GM12878 (cell line): ENCODE data around the gene LAMB4.

Source experiments
- GABPA ChIP-seq: IDR thresholded peaks from 2 replicates; pipeline ENCODE4 v1.6.1; 2014; ENCODE audit warnings: antibody characterized with exemption, low read depth, mild to moderate bottlenecking, inconsistent platforms
- KAT2A ChIP-seq: conservative IDR thresholded peaks from 2 replicates; pipeline ENCODE4 v1.6.1; 2011; ENCODE audit warnings: low read depth, low read length; ENCODE audit not compliant: control insufficient read depth
- KDM1A ChIP-seq: fragments of 200-600 bp; sonication (generic); IDR thresholded peaks from 2 replicates; pipeline ENCODE4 v1.6.1; 2016; ENCODE audit warnings: borderline replicate concordance
- NFYB ChIP-seq: IDR thresholded peaks from 2 replicates; pipeline ENCODE4 v1.6.1; 2011; ENCODE audit warnings: low read depth, mild to moderate bottlenecking, low read length, improper control_type of control experiment, moderate library complexity; ENCODE audit not compliant: insufficient read depth
- POLR2A ChIP-seq: IDR thresholded peaks from 2 replicates; pipeline ENCODE4 v1.6.1; 2011; ENCODE audit warnings: low read depth, mild to moderate bottlenecking, low read length
- RCOR1 ChIP-seq: conservative IDR thresholded peaks from 2 replicates; pipeline ENCODE4 v1.6.1; 2012; ENCODE audit warnings: low read depth, low read length, improper control_type of control experiment
- ZZZ3 ChIP-seq: IDR thresholded peaks from 2 replicates; pipeline ENCODE4 v1.6.1; 2011; ENCODE audit warnings: low read depth; ENCODE audit not compliant: control insufficient read depth, insufficient read length
- TF ChIP-seq, protein P1 (sequence below): IDR thresholded peaks from 2 replicates; pipeline ENCODE4 v1.6.1; 2012; ENCODE audit warnings: low read depth, low read length, improper control_type of control experiment
- TF ChIP-seq, protein P2 (sequence below): IDR thresholded peaks from 2 replicates; pipeline ENCODE4 v1.6.1; 2011; ENCODE audit warnings: low read depth, mild to moderate bottlenecking, low read length, moderate library complexity, borderline replicate concordance; ENCODE audit errors: extremely low read depth
- TF ChIP-seq, protein P3 (sequence below), 3 experiments: IDR thresholded peaks in 2 of 3; conservative IDR thresholded peaks in 1 of 3; 2 replicates each; pipeline ENCODE4 v1.5.1; 2011; ENCODE audit warnings: low read depth in 3 of 3, low read length in 3 of 3, mild to moderate bottlenecking in 3 of 3, control low read depth in 2 of 3, moderate library complexity in 2 of 3, inconsistent platforms in 1 of 3, mixed read lengths in 1 of 3; ENCODE audit not compliant: control insufficient read depth in 2 of 3, insufficient read depth in 1 of 3; ENCODE audit errors: extremely low read depth in 1 of 3

DNA sequence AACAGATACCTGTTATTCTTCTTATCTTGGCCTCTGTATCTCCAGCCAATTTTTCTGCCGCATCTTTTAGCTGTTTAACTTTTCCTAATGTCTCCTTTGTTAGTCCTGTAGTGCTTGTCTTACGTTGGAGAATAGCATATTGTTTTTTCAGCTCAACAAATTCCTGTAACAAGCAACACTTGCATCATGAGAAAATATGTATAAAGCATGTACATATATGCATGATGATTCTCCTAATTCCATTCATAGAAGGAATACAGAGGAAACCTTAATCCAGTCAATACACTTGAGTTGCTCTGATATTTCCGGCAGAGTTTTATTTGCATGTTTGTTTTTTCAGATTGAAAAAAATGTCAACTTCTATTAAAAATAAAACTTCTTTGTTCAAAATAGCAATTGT, 101.1 kb downstream of the LAMB4 start:
- TF ChIP-seq, protein P1, sequence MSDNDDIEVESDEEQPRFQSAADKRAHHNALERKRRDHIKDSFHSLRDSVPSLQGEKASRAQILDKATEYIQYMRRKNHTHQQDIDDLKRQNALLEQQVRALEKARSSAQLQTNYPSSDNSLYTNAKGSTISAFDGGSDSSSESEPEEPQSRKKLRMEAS = no peak
- TF ChIP-seq, protein P2, sequence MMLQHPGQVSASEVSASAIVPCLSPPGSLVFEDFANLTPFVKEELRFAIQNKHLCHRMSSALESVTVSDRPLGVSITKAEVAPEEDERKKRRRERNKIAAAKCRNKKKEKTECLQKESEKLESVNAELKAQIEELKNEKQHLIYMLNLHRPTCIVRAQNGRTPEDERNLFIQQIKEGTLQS = no peak
- TF ChIP-seq GABPA = no peak
- TF ChIP-seq RCOR1 = no peak
- TF ChIP-seq, protein P3, sequence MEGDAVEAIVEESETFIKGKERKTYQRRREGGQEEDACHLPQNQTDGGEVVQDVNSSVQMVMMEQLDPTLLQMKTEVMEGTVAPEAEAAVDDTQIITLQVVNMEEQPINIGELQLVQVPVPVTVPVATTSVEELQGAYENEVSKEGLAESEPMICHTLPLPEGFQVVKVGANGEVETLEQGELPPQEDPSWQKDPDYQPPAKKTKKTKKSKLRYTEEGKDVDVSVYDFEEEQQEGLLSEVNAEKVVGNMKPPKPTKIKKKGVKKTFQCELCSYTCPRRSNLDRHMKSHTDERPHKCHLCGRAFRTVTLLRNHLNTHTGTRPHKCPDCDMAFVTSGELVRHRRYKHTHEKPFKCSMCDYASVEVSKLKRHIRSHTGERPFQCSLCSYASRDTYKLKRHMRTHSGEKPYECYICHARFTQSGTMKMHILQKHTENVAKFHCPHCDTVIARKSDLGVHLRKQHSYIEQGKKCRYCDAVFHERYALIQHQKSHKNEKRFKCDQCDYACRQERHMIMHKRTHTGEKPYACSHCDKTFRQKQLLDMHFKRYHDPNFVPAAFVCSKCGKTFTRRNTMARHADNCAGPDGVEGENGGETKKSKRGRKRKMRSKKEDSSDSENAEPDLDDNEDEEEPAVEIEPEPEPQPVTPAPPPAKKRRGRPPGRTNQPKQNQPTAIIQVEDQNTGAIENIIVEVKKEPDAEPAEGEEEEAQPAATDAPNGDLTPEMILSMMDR (IDR thresholded peaks at IDR 0.05 in 2 of 3, conservative IDR thresholded peaks at IDR 0.05 in 1 of 3; ENCODE audit: control insufficient read depth in 2 of 3, extremely low read depth in 1 of 3, insufficient read depth in 1 of 3, low read depth in 3 of 3, low read length in 3 of 3) = no peak
- no peak for TF ChIP-seq POLR2A
- no peak for TF ChIP-seq ZZZ3
- TF ChIP-seq KDM1A = no peak
- TF ChIP-seq KAT2A = no peak
- no peak for TF ChIP-seq NFYB
